SK-N-SH treated with all-trans-retinoic acid at 6 μM for 48 hours (cell line): Measurements from ENCODE around the gene IQCN.

Source experiments
- BACH2 ChIP-seq: fragments of 250-450 bp; sonication (Bioruptor Pico); IDR thresholded peaks from 2 replicates; pipeline ENCODE4 v1.9.0; 2021; ENCODE audit warnings: mild to moderate bottlenecking, borderline replicate concordance
- CSDC2 ChIP-seq: fragments of 250-450 bp; sonication (Bioruptor Pico); IDR thresholded peaks from 2 replicates; pipeline ENCODE4 v1.5.0; 2020; ENCODE audit warnings: mild to moderate bottlenecking, moderate library complexity
- ESRRG ChIP-seq: fragments of 250-450 bp; sonication (Bioruptor Pico); IDR thresholded peaks from 2 replicates; pipeline ENCODE4 v1.6.1; 2021; ENCODE audit warnings: mild to moderate bottlenecking
- OSR1 ChIP-seq: fragments of 250-450 bp; sonication (Bioruptor Pico); IDR thresholded peaks from 2 replicates; pipeline ENCODE4 v1.8.0; 2022; ENCODE audit warnings: moderate library complexity, mild to moderate bottlenecking, inconsistent platforms
- RARB ChIP-seq: fragments of 250-450 bp; sonication (Bioruptor Pico); IDR thresholded peaks from 2 replicates; pipeline ENCODE4 v1.8.0; 2021; ENCODE audit warnings: mild to moderate bottlenecking, moderate library complexity
- SNAI2 ChIP-seq: fragments of 250-450 bp; sonication (Bioruptor Pico); IDR thresholded peaks from 2 replicates; pipeline ENCODE4 v1.5.0; 2020; ENCODE audit warnings: mild to moderate bottlenecking, moderate library complexity
- ZFP3 ChIP-seq: fragments of 250-450 bp; sonication (Bioruptor Pico); IDR thresholded peaks from 2 replicates; pipeline ENCODE4 v1.5.0; 2020; ENCODE audit warnings: mild to moderate bottlenecking, moderate library complexity
- ZFP30 ChIP-seq: fragments of 450-650 bp; formaldehyde crosslinking; IDR thresholded peaks from 2 replicates; pipeline ENCODE4 v1.5.0; 2022; ENCODE audit warnings: mild to moderate bottlenecking, moderate library complexity
- ZNF70 ChIP-seq: fragments of 450-650 bp; formaldehyde crosslinking; IDR thresholded peaks from 2 replicates; pipeline ENCODE4 v1.5.0; 2020; ENCODE audit warnings: mild to moderate bottlenecking, moderate library complexity
- ZNF8 ChIP-seq: fragments of 450-650 bp; formaldehyde crosslinking; IDR thresholded peaks from 2 replicates; pipeline ENCODE4 v1.5.0; 2020; ENCODE audit warnings: mild to moderate bottlenecking, moderate library complexity
- TF ChIP-seq, protein P1 (sequence below): fragments of 250-450 bp; sonication (Bioruptor Pico); IDR thresholded peaks from 2 replicates; pipeline ENCODE4 v1.8.0; 2020; ENCODE audit warnings: mild to moderate bottlenecking, moderate library complexity, borderline replicate concordance
- TF ChIP-seq, protein P2 (sequence below): fragments of 250-450 bp; sonication (Bioruptor Pico); IDR thresholded peaks from 2 replicates; pipeline ENCODE4 v1.8.0; 2021; ENCODE audit warnings: low read depth, mild to moderate bottlenecking, moderate library complexity, borderline replicate concordance

- TF ChIP-seq RARB (CRISPR knock-in tag): no peak
- TF ChIP-seq, protein P1, sequence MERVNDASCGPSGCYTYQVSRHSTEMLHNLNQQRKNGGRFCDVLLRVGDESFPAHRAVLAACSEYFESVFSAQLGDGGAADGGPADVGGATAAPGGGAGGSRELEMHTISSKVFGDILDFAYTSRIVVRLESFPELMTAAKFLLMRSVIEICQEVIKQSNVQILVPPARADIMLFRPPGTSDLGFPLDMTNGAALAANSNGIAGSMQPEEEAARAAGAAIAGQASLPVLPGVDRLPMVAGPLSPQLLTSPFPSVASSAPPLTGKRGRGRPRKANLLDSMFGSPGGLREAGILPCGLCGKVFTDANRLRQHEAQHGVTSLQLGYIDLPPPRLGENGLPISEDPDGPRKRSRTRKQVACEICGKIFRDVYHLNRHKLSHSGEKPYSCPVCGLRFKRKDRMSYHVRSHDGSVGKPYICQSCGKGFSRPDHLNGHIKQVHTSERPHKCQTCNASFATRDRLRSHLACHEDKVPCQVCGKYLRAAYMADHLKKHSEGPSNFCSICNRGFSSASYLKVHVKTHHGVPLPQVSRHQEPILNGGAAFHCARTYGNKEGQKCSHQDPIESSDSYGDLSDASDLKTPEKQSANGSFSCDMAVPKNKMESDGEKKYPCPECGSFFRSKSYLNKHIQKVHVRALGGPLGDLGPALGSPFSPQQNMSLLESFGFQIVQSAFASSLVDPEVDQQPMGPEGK (CRISPR knock-in tag): no peak
- TF ChIP-seq, protein P2, sequence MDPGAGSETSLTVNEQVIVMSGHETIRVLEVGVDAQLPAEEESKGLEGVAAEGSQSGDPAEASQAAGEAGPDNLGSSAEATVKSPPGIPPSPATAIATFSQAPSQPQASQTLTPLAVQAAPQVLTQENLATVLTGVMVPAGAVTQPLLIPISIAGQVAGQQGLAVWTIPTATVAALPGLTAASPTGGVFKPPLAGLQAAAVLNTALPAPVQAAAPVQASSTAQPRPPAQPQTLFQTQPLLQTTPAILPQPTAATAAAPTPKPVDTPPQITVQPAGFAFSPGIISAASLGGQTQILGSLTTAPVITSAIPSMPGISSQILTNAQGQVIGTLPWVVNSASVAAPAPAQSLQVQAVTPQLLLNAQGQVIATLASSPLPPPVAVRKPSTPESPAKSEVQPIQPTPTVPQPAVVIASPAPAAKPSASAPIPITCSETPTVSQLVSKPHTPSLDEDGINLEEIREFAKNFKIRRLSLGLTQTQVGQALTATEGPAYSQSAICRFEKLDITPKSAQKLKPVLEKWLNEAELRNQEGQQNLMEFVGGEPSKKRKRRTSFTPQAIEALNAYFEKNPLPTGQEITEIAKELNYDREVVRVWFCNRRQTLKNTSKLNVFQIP (CRISPR knock-in tag): no peak
- TF ChIP-seq OSR1 (CRISPR knock-in tag): no peak
- no peak for TF ChIP-seq ZFP30
- TF ChIP-seq CSDC2 (CRISPR knock-in tag): no peak
- TF ChIP-seq ZFP3 (CRISPR knock-in tag): no peak
- TF ChIP-seq ESRRG: no peak
- TF ChIP-seq BACH2 (CRISPR knock-in tag): no peak
- no peak for TF ChIP-seq SNAI2 (CRISPR knock-in tag)
- no peak for TF ChIP-seq ZNF70
- no peak for TF ChIP-seq ZNF8 (CRISPR knock-in tag)
Measured at GRCh38 chr19:18253130-18253529, 21.1 kb downstream of the IQCN start.
